Skeletal muscle cell (primary cell): ENCODE data around the gene FCN1.

Source experiments
- DNase-seq: peaks from one replicate; pipeline ENCODE4 v3.0.0-alpha.2; 2010; ENCODE audit warnings: low read depth
- H3K4me3 ChIP-seq: 2 replicates; pipeline ENCODE4 v1.5.1; 2011; ENCODE audit warnings: low read depth, mild to moderate bottlenecking, control low read depth, low read length, moderate library complexity

The FCN1 gene

DNA sequence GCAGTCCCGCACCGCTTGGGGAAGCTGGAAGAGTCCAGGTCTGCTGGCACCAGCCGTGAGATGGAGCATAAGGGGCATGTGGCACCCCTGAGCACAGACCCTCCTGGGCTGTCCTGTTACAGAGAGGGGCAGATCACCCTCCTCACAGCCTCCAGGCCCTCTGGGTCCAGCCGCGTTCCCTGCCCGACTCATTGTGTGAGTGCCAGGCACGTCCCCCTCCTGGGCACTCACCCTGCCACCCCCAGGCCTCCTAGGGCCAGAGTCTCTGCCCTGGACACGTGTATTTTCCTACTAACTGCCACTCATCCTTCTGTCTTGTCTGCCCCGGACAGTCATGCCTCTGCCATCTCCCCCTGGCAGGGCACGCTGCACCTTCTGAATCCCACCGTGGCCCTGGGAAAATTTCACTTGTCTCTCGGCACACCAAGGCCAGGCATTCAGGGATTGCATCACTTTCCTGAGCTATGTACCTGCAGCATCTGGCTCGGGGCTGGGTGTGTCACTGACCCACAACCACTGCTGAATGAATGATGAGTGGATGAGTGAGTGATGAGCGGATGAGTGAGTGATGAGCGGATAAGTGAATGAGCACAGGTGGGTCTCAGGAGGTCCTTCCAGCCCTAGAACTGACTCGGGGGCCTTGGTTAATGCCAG is 21.5 kb upstream of the FCN1 start:
- no peak for DNase-seq
- no peak overlapping the region for H3K4me3 ChIP-seq

DNA sequence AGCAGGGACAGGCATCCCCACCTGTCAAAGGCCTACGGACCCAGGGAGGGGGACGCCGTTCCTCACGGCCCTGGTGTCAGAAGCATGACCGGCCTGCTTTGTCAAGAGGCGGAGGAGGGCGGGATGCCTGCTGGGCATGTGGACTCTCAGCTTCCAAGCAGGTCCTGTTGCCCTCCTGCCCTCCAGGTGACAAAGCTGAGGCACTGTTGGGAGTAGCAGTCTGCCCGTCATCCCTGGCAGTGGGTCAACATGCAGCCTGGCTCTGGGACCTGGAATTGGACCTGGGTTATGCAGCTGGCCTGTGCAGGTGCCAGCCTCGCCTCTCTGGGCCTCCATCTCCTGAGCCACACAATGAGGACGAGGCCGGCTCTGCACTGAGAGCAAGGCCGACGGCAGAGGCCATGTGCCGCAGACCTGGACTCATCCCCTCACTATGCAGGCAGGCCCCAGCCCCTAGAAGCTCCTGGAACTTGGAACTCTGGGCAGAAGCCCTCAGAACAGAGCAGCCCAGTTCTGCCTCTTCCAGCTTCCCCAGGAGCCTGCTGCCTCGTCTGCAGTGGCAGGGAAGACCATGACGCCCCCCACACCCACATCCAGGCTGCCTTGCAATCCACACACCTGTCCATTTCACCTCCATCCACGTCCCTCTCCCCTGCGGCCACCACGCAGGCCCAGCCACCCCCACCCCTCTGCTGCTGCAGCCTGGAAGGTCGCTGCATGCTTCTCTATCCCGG is 20.8 kb upstream of the FCN1 start:
- no peak overlapping the region for H3K4me3 ChIP-seq
- DNase-seq: no peak

DNA sequence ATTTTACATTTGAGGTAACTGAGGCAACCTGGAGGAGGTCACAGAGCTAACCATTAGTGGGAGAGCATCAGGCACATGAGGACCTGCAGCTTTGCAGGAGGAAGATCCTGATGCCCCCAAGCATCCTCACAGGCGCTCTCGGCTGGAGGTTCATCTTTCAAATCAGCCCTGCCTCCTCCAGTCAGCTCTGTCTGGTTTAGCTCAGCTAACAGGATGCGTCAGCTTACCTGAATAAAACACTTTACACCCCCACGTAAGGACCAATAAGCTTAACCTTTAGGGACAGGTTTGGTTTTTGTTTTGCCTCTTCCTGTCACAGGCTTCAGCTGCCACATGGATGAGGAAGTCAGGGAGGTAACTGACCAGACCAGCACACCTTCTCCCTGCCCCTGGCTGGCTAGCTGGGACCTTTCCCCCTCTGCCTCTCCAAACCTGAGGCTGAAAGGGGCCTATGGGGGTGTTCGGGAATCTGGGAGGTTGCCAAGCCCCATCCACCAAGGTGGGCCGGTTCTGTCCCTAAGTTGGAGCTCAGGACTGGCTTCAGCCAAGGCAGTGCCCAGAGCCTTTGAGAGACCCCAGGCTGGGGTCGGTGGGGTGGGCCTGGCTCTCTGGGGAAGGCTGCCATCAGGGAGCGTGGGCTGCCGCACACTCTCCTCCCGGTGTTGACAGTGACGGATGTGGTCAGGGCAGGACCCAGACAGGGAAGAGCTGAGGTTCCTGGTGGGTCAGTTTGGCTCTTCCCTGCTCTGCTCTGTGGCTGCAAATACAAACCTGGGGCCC is 20.0 kb upstream of the FCN1 start:
- H3K4me3 ChIP-seq: no peak overlapping the region
- DNase-seq: no peak

DNA sequence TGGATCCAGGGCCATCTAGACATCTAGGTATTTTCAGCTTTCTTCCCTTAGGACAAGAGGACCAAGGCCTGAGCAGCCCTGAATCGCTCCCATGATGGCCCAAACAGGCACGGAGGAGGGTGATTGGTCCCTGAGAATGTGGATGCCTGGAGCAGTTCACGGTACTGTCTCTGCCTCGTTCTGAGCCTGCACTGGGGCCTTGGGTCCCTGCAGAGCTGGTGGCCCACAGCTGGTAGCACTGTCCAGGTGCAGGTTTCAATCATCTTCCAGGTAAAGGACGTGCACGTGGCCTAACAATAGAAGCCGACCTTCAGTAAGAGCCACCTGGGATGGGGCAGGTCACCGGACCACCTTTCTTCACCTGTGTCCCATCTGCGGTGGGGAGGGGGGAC is 19.4 kb upstream of the FCN1 start:
- no peak overlapping the region for H3K4me3 ChIP-seq
- no peak for DNase-seq

DNA sequence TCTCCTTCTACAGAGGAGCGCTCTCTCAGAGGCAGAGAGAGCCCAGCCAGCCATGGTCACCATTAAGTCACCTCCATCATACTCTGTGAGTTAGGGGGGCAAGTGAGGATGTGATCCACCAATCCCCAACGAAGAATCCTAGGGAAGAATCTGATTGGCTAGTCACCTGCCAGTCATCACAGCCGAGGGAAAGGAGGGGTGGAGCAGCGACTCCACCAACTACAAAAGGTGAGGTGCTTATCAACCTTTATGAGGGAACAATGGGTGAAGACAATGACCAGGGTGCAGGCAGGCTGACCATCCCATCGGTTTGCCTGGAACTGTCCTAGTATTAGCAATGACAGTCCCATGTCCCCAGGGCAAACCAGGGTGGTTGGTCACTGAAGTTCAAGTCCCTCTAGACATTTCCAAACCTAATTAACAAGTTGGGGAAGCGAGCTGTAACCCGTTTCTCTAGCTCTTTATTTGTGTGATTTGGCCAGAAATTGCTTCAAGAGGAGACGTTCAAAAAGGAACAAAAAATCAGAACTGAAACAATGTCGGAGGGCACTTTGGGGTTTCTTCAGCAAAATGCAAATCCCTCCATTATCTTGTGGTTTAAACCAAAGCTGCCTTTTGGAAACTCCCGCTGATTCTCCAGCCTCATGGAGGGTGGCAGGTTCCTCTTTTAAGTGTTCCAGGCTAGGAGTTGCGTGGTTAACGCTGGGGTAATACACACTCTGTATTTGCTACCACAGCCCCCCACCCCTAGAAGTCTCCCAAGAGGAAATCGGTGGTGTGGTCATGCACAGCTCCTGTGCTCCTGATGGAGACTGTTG is 18.8 kb upstream of the FCN1 start:
- DNase-seq: no peak

DNA sequence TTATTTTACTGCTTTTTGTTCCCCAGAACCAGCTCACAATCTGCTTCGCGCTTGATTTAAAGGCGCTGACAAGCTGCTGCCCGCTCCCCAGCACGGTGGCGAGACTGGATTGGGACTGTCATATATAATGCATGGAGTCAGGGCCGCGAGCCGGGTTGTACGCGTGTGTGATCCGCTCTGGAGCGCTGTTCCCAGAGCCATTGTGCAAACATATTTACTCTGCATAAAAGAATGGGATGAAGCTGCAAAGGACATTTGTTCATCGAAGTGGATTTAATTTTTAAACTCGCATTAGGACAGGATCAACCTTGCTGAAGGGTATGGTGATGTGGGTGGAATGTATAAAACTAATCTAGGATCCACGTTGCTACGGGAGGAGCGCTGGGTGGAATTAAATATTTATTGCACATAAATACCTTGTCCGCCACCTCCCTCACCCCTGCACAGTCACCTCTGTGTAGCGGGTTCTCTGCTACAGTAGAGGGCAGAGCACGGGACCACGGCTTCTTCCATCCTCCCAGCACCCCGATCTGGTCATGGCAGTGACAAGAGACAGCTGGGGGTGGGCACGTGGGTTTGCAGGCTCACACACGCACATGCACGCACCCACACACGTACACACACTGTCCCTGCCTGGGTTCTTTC is 18.1 kb upstream of the FCN1 start:
- no peak overlapping the region for H3K4me3 ChIP-seq
- no peak for DNase-seq

More for the DNA sequence above, 18.8 kb upstream of the FCN1 start:
- no peak overlapping the region for H3K4me3 ChIP-seq

DNA sequence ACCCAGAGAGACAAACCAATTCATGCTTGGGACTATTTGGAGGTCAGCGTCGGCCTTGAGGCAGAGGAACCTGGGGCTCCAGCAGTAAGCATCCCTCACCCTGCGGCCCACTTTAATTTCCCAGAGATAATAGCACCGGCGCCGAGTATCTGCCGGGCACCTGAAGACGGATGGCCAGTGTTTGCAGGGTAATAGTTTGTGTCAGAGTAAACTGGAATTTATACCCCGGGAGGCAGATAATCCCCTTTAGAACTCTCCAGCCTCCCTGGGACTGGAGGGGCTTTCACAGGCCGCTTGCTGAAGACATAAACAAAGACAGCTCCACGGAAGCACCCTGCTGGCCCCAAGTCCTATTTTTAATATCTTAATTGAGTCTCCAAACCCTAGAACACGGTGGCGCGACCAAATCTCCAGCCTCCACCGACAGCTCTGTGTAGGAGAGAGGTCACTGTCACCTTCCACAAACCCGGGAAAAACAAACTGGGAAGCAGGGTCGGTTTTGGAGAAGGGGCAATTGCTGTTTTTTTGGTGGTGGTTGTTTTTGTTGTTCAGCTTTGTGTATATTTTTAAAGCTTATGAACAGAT is 17.4 kb upstream of the FCN1 start:
- no peak overlapping the region for H3K4me3 ChIP-seq
- no peak for DNase-seq

DNA sequence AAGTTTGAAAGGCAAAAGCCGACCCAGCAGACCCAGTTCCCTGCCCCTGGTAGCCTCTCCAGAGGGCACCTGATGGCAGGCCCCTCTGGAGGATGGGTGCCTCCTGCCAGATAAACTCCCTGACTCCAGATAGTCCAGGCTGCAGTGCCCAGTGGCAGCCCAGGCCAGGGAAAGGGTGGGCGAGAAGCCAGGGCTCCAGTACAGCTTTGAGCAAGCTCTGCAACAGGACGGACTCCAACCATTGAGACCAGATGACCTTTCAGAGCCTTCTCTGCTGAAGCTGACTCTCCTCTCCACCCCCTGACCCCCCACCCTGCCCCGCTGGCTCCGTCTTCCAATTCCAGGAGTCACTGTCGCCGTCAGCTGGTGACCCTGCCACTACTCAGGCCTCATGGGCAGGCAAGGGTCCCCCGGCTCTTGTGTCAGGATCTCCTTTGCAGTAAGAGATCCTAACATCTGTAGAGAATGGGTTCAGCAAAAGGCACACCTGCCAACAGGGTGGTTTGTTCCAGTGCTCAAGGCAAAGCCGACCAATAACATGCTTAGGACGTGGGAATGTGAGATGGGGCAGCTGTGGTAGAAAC is 15.5 kb upstream of the FCN1 start:
- no peak overlapping the region for H3K4me3 ChIP-seq
- no peak for DNase-seq

DNA sequence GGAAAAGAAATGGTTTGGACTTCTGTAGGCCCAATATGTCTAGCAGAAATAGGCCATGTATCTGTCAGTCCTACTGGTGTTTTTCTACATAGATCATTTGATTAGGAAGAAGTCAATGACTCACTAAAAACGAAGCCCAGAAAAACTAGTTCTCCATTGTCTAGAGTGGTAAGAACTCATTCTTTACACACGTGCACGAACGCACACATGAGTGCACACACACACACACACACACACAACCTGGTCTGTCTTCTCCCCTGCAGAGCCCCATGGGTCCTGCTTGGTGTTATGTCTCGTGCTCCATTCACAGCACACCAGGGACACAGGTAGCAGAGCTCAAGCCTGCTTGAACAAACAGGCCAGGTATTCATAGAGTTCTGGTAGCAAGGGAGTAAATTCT is 14.9 kb upstream of the FCN1 start:
- H3K4me3 ChIP-seq: no peak overlapping the region
- DNase-seq: no peak

DNA sequence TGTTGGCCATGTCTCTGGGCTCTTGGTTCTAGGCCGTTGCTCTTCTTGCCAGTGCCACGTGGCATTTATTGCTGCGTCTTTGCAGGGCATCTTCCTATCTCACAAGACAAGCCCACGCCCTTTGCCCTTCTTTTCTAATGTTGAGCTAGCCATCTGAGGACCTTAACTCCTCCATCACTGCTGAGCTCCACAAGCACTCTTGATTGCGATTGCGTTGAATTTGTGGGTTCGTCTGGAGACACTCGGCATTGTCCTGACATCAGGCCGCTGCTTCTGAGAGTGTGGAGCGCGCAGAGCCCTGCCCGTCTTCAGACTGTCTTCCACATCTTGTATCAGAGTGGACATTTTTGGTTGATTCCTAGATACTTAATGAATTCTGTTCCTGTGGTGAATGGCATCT is 14.5 kb upstream of the FCN1 start:
- DNase-seq: no peak
- H3K4me3 ChIP-seq: no peak overlapping the region

DNA sequence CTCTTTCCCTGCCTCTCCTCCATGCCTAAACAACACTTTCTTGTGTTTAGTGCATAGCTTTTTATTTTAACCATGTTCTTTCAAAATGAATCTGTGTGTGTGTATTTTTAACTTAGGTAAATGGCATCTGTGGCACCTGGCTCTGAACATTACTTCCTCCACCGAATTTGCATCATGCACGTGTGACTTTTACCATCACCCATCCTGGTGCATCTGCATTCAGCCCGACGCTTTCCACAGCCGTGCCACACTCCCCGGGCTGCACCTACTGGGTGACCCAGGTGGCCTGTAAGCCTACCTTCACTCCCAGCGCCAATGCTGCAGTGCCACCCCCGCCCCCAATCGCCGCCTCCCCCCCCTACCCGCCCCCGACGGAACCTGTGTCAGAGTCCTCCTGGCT is 12.7 kb upstream of the FCN1 start:
- no peak overlapping the region for H3K4me3 ChIP-seq
- no peak for DNase-seq

DNA sequence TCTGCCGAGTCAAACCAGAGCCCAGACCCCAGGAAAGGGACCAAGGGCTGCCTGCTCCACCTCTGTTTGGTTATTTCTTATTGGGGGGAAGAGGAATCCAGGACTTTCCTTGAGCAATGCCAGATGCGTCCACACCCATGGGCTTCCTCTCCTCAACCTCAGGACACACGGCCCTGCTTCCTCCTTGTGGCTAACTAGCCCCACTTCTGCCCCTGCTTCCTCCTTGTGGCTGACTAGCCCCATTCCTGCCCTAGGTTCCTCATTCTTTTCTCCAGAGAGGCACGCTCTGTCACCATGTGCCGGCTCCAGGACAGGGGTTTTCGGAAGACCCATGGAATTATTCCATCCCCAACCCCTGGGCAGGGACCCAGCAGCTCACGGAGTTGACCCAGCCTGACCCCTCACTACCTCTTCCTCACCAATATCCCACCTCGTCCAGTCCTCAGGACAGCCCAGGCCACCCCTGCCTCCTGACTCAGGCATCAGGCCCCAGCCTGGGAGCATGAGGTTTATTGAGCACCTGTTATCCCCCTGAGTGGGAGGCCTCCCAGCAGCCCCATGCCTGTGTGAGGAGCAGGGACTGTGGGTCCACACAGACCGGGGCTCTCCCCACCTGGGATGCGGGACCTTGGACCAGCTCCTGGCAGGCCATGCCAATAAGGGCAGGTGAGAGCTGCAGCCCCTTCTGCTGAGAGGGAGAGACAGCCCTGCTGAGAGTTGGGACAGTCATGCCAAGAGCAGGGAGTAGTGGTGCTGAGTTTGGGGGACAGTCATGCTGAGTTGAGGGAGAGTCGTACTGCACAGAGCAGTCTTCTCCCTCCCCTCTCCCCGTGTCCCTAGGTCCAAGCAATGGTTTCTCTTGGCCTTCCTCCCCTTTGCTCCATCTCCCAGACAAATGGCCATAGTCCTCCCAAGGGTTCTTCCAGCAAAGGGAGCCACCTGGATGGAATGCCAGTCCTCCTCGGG is 11.8 kb upstream of the FCN1 start:
- no peak for DNase-seq
- no peak overlapping the region for H3K4me3 ChIP-seq

DNA sequence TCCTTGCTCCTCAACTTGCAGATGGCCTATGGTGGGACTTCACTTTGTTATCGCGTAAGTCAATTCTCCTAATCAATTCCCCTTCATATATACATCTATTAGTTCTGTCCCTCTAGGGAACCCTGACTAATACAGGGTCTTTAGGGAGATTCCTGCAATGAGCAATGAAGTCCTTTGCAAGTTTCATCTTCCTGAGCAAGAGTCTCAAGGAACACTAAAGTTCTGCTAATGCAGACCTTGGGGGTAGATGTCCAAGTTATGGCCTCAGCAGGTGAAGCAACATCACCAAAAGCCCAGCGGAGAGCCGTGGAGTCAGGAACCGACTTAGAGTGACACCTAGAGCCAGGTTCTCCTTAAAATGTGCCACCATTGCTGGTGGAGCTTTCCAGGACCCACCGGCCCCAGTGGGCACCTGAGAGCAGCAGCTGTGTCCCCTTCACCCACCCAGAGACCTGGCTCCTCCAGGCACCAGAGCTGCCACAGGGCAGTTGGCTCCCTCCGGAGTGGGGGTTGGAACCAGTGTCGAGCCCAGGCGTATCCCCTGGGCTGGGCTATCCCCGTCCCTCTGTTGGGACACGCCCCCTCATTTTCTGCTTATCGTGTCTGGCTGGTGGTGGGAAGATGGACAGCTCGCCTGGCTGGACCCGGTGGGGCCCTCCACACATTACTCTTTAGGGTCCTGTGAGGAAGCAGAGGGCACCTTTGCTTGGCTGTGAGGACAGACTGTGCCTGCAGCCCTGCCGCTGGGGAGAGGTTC is 10.9 kb upstream of the FCN1 start:
- no peak for DNase-seq
- H3K4me3 ChIP-seq: no peak overlapping the region

DNA sequence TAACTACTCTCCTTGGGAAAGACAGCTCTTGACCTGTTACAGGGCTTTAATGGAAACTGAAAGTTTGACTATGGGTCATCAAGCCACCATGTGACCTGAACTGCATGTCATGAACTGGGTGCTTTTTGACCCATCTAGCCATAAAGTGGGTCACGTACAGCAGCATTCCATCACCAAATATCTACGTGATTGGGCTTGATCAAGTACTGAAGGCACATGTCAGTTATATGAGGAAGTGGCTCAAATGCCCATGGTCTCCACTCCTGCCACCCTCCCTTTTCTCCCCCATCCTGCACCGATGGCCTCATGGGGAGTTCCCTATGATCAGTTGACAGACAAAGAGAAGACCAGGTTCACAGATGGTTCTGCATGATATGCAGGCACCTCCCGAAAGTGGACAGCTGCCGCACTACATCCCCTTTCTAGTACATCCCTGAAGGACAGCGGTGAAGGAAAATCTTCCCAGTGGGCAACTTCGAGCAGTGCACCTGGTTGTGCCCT is 7.3 kb upstream of the FCN1 start:
- no peak for DNase-seq
- no peak overlapping the region for H3K4me3 ChIP-seq

DNA sequence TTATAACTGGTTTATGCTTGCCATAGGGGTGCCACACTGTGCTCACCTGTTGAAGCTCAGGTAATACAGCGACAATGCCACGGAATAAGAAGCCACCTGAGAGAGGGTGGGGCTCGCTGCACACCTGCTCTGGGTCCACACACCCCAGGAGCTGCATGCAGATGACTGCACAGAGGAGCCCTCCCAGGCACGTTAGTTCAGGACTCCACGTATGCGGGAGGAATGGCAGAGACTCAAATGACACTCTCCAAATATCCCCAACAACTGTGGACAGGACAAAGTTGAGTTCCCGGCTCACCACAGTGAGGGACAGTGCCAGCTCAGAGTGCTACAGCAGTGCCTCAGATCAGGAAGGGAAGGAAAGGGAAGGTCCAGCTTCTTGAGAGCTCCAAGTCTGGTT is 5.8 kb upstream of the FCN1 start:
- DNase-seq: no peak
- H3K4me3 ChIP-seq: no peak overlapping the region

DNA sequence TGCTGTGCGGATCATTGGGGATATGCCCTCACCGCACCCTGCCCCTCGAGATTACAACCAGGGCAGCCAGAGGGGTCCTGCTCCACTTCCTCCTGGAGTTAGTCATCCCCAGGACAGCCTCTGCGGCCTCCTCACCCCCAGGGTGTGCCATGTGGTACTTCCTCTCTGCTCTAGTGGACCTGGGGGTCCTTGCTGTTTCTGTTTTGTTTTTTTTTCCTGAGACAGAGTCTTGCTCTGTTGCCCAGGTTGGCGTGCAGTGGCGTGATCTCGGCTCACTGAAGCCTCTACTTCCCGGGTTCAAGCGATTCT is 5.2 kb upstream of the FCN1 start:
- no peak overlapping the region for H3K4me3 ChIP-seq
- DNase-seq: no peak
